GM12878 (cell line): ENCODE results near the gene ITPKA. TPM values are rescaled to one million over a fixed set of nuclear protein-coding genes. Genes with fewer than 3 reads are reported as not detected.
A peak's percentile ranks its signal among the peaks of the same experiment; 100 is the strongest.

Source experiments
- ATF7 ChIP-seq: fragments of 450-650 bp; IDR thresholded peaks from 2 replicates; pipeline ENCODE4 v1.6.1; 2016; ENCODE audit warnings: low read depth, mild to moderate bottlenecking
- BHLHE40 ChIP-seq, 2 experiments: fragments of 450-650 bp in 1 of 2; IDR thresholded peaks; 2 replicates each; pipeline ENCODE4 v1.6.1; 2011 to 2017; ENCODE audit warnings: low read depth in 2 of 2, borderline replicate concordance in 1 of 2, improper control_type of control experiment in 1 of 2, low read length in 1 of 2, mild to moderate bottlenecking in 1 of 2
- CHD1 ChIP-seq: IDR thresholded peaks from 2 replicates; pipeline ENCODE4 v1.6.1; 2012; ENCODE audit warnings: low read depth, low read length, improper control_type of control experiment
- CHD2 ChIP-seq: IDR thresholded peaks from 2 replicates; pipeline ENCODE4 v1.6.1; 2011; ENCODE audit warnings: low read depth, low read length, improper control_type of control experiment, borderline replicate concordance
- ESRRA ChIP-seq: IDR thresholded peaks from 2 replicates; pipeline ENCODE4 v1.6.1; 2012; ENCODE audit warnings: mild to moderate bottlenecking, low read length, improper control_type of control experiment
- HCFC1 ChIP-seq: fragments of 150-350 bp; IDR thresholded peaks from 2 replicates; pipeline ENCODE4 v1.6.1; 2014; ENCODE audit warnings: low read length
- JUNB ChIP-seq: IDR thresholded peaks from 2 replicates; pipeline ENCODE4 v1.6.1; 2016; ENCODE audit warnings: antibody characterized with exemption, mild to moderate bottlenecking
- JUND ChIP-seq: IDR thresholded peaks from 2 replicates; pipeline ENCODE4 v1.6.1; 2012; ENCODE audit warnings: low read depth, mild to moderate bottlenecking, low read length, improper control_type of control experiment, moderate library complexity
- NFXL1 ChIP-seq: fragments of 450-650 bp; IDR thresholded peaks from 2 replicates; pipeline ENCODE4 v1.6.1; 2017; ENCODE audit warnings: antibody characterized with exemption, mild to moderate bottlenecking, borderline replicate concordance
- NFYB ChIP-seq: IDR thresholded peaks from 2 replicates; pipeline ENCODE4 v1.6.1; 2011; ENCODE audit warnings: low read depth, mild to moderate bottlenecking, low read length, improper control_type of control experiment, moderate library complexity; ENCODE audit not compliant: insufficient read depth
- PAX5 ChIP-seq: IDR thresholded peaks from 2 replicates; pipeline ENCODE4 v1.6.1; 2011; ENCODE audit warnings: low read depth, low read length, borderline replicate concordance
- RUNX3 ChIP-seq: IDR thresholded peaks from 2 replicates; pipeline ENCODE4 v1.6.1; 2012; ENCODE audit warnings: low read length, inconsistent platforms
- SMAD1 ChIP-seq: fragments of 450-650 bp; IDR thresholded peaks from 2 replicates; pipeline ENCODE4 v1.6.1; 2018; ENCODE audit warnings: mild to moderate bottlenecking, low read depth; ENCODE audit not compliant: partially characterized antibody
- SMARCA5 ChIP-seq: fragments of 450-650 bp; IDR thresholded peaks from 2 replicates; pipeline ENCODE4 v1.6.1; 2017; ENCODE audit warnings: mild to moderate bottlenecking
- SPI1 ChIP-seq: IDR thresholded peaks from 2 replicates; pipeline ENCODE4 v1.6.1; 2011; ENCODE audit warnings: low read depth, mild to moderate bottlenecking, low read length, moderate library complexity, borderline replicate concordance; ENCODE audit not compliant: insufficient read depth
- SUZ12 ChIP-seq: fragments of 200-600 bp; sonication (generic); IDR thresholded peaks from one replicate; pipeline ENCODE4 v1.6.1; 2018; ENCODE audit warnings: antibody characterized with exemption, mild to moderate bottlenecking; ENCODE audit not compliant: unreplicated experiment
- TAF1 ChIP-seq: IDR thresholded peaks from 2 replicates; pipeline ENCODE4 v1.6.1; 2011; ENCODE audit warnings: mild to moderate bottlenecking, low read depth, low read length, borderline replicate concordance
- TCF12 ChIP-seq: IDR thresholded peaks from 2 replicates; pipeline ENCODE4 v1.6.1; 2011; ENCODE audit warnings: low read depth, mild to moderate bottlenecking, low read length
- ZNF384 ChIP-seq: IDR thresholded peaks from 2 replicates; pipeline ENCODE4 v1.6.1; 2012; ENCODE audit warnings: low read depth, mild to moderate bottlenecking, low read length, improper control_type of control experiment, borderline replicate concordance
- polyA plus RNA-seq, 11 experiments: library from polyadenylated mRNA; depleted of rRNA in 4 of 11; unstranded in 6 of 11; stranded (reverse) in 5 of 11; fragments of >200 nt; fragmentation: Nextera tagmentation in 4 of 11; fragmentation: Illumina TruSeq in 1 of 11; extraction: Ambion mirVana in 4 of 11; extraction: Trizol in 1 of 11; gene quantifications; 1 replicate in 1 of 11; 2 replicates in 10 of 11; pipeline versions ENCODE4 v1.2.1 to v1.2.3, GENCODE V29; 2011 to 2016; ENCODE audit warnings: inconsistent platforms in 2 of 11, missing spikeins in 2 of 11, low read depth in 1 of 11
- total RNA-seq, 4 experiments: library from RNA; depleted of rRNA in 3 of 4; stranded (reverse); fragments of >200 nt in 3 of 4; fragmentation: Illumina TruSeq in 1 of 4; extraction: Trizol in 1 of 4; gene quantifications; 2 replicates each; pipeline versions ENCODE4 v1.2.1 to v1.2.3, GENCODE V29; 2013 to 2021
- TF ChIP-seq, protein P1 (sequence below): IDR thresholded peaks from 2 replicates; pipeline ENCODE4 v1.6.1; 2012; ENCODE audit warnings: low read length, inconsistent platforms
- TF ChIP-seq, protein P2 (sequence below): fragments of 450-650 bp; IDR thresholded peaks from 2 replicates; pipeline ENCODE4 v1.6.1; 2016; ENCODE audit warnings: mild to moderate bottlenecking
- TF ChIP-seq, protein P3 (sequence below): fragments of 450-650 bp; formaldehyde crosslinking; IDR thresholded peaks from 2 replicates; pipeline ENCODE4 v1.5.0; 2022; ENCODE audit warnings: mild to moderate bottlenecking, missing genetic modification characterization
- TF ChIP-seq, protein P4 (sequence below): fragments of 450-650 bp; IDR thresholded peaks from 2 replicates; pipeline ENCODE4 v1.6.1; 2018; ENCODE audit warnings: borderline replicate concordance, mild to moderate bottlenecking; ENCODE audit not compliant: partially characterized antibody
- TF ChIP-seq, protein P5 (sequence below): IDR thresholded peaks from 2 replicates; pipeline ENCODE4 v1.6.1; 2012; ENCODE audit warnings: low read depth, low read length, improper control_type of control experiment

The ITPKA gene
- total and polyA plus RNA-seq, 10 of the 15 experiments (the other 5 are each of a cell fraction or from before 2014, with no cell fraction given), result 0.04 to 1.5 (median 0.49) TPM; not detected in 1

DNA sequence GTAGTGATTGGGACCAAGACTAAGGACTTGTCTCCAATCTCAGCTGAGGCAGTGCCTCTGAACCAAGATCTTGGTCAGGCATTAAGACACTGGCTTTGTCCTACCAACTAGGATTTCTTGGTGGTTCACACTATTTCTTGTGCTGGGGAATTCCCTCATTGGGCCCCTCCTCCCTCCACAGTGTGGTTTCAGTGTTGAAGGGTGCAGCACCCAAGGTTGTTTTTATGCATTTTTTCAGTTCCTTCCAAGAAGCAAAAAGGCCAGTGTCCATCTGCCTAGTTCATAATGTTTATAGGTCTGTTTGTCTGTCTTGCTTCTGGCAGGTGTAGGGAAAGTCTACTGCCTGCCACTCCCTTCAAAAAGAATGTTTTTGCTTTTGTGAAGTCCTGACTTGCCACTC is 10.6 kb upstream of the ITPKA start (continued):
- TF ChIP-seq, protein P1, sequence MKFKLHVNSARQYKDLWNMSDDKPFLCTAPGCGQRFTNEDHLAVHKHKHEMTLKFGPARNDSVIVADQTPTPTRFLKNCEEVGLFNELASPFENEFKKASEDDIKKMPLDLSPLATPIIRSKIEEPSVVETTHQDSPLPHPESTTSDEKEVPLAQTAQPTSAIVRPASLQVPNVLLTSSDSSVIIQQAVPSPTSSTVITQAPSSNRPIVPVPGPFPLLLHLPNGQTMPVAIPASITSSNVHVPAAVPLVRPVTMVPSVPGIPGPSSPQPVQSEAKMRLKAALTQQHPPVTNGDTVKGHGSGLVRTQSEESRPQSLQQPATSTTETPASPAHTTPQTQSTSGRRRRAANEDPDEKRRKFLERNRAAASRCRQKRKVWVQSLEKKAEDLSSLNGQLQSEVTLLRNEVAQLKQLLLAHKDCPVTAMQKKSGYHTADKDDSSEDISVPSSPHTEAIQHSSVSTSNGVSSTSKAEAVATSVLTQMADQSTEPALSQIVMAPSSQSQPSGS, result no peak
- TF ChIP-seq TCF12, result no peak
- peak; percentile 23 to 37; a peak in 1 of 4 replicates for TF ChIP-seq BHLHE40 (IDR thresholded peaks at IDR 0.05; ENCODE audit: borderline replicate concordance in 1 of 2, low read depth in 2 of 2, low read length in 1 of 2)
- TF ChIP-seq, protein P2, sequence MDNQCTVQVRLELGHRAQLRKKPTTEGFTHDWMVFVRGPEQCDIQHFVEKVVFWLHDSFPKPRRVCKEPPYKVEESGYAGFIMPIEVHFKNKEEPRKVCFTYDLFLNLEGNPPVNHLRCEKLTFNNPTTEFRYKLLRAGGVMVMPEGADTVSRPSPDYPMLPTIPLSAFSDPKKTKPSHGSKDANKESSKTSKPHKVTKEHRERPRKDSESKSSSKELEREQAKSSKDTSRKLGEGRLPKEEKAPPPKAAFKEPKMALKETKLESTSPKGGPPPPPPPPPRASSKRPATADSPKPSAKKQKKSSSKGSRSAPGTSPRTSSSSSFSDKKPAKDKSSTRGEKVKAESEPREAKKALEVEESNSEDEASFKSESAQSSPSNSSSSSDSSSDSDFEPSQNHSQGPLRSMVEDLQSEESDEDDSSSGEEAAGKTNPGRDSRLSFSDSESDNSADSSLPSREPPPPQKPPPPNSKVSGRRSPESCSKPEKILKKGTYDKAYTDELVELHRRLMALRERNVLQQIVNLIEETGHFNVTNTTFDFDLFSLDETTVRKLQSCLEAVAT, result no peak
- no peak for TF ChIP-seq NFYB
- TF ChIP-seq SPI1, result peak; percentile 76
- TF ChIP-seq NFXL1, result no peak
- no peak for TF ChIP-seq JUNB
- no peak for TF ChIP-seq HCFC1
- no peak for TF ChIP-seq ESRRA
- TF ChIP-seq, protein P3, sequence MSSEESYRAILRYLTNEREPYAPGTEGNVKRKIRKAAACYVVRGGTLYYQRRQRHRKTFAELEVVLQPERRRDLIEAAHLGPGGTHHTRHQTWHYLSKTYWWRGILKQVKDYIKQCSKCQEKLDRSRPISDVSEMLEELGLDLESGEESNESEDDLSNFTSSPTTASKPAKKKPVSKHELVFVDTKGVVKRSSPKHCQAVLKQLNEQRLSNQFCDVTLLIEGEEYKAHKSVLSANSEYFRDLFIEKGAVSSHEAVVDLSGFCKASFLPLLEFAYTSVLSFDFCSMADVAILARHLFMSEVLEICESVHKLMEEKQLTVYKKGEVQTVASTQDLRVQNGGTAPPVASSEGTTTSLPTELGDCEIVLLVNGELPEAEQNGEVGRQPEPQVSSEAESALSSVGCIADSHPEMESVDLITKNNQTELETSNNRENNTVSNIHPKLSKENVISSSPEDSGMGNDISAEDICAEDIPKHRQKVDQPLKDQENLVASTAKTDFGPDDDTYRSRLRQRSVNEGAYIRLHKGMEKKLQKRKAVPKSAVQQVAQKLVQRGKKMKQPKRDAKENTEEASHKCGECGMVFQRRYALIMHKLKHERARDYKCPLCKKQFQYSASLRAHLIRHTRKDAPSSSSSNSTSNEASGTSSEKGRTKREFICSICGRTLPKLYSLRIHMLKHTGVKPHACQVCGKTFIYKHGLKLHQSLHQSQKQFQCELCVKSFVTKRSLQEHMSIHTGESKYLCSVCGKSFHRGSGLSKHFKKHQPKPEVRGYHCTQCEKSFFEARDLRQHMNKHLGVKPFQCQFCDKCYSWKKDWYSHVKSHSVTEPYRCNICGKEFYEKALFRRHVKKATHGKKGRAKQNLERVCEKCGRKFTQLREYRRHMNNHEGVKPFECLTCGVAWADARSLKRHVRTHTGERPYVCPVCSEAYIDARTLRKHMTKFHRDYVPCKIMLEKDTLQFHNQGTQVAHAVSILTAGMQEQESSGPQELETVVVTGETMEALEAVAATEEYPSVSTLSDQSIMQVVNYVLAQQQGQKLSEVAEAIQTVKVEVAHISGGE (CRISPR knock-in tag), result no peak
- no peak for TF ChIP-seq JUND
- no peak for TF ChIP-seq PAX5
- TF ChIP-seq RUNX3, result peak; percentile 94
- TF ChIP-seq ATF7, result no peak
- no peak for TF ChIP-seq SMAD1
- TF ChIP-seq, protein P4, sequence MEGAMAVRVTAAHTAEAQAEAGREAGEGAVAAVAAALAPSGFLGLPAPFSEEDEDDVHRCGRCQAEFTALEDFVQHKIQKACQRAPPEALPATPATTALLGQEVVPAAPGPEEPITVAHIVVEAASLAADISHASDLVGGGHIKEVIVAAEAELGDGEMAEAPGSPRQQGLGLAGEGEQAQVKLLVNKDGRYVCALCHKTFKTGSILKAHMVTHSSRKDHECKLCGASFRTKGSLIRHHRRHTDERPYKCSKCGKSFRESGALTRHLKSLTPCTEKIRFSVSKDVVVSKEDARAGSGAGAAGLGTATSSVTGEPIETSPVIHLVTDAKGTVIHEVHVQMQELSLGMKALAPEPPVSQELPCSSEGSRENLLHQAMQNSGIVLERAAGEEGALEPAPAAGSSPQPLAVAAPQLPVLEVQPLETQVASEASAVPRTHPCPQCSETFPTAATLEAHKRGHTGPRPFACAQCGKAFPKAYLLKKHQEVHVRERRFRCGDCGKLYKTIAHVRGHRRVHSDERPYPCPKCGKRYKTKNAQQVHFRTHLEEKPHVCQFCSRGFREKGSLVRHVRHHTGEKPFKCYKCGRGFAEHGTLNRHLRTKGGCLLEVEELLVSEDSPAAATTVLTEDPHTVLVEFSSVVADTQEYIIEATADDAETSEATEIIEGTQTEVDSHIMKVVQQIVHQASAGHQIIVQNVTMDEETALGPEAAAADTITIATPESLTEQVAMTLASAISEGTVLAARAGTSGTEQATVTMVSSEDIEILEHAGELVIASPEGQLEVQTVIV, result no peak
- no peak for TF ChIP-seq CHD1
- TF ChIP-seq CHD2, result no peak
- TF ChIP-seq SMARCA5, result no peak
- TF ChIP-seq SUZ12, result no peak
- no peak for TF ChIP-seq ZNF384
- TF ChIP-seq TAF1, result no peak
- TF ChIP-seq, protein P5, sequence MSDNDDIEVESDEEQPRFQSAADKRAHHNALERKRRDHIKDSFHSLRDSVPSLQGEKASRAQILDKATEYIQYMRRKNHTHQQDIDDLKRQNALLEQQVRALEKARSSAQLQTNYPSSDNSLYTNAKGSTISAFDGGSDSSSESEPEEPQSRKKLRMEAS, result no peak
